RPMI8226 (cell line): Measurements from ENCODE around the gene FMR1.
A peak's percentile ranks its signal among the peaks of the same experiment; 100 is the strongest.

Experiments used
- DNase-seq: peaks from one replicate; pipeline ENCODE4 v3.0.0-alpha.2; 2015

The FMR1 gene

DNA sequence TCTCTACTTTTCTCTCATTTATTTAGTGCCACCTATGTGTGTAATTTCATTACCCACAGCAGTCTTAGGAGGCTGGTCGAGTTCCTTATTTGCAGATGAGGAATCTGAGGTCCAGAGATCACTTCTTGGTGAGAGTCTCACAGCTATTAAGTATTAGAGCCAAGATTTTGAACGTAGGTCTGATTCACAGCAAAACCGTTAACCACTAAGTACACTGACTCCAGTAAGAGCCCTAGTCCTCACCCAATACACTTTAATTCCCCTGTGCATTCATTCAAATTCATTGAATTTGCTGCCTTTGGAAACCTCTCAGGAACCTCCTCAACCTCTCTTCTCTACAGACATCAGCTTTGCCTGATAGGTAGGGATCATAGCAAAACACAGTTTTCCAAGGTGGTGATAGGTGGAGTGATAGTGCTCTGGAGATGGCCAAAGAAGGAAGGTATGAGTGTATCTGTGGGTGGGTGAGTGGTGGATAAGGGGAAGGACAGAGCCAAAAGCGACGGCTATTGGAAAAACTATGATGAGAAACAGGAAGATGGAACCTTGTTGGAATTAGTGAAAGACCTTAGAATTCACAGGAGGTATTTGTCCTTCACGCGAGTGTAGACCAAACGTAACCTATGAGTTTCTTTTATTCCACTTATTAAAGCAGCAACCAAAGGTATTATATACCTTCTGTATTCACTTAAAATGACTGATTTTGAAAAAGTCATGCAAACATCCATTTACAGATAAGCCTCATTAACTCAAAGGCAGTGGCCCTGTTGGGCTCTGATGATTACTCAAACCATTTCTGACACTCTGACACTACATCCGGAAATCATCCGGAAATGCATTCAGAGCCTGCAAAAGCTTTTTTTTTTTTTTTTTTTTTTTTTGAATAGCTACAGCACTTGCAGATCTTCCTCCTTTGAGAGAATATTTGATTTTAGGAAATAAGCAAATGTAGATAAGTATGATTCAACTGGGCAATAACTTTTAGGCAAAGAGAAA lies 6.3 kb downstream of the FMR1 start:
- DNase-seq = no peak

DNA sequence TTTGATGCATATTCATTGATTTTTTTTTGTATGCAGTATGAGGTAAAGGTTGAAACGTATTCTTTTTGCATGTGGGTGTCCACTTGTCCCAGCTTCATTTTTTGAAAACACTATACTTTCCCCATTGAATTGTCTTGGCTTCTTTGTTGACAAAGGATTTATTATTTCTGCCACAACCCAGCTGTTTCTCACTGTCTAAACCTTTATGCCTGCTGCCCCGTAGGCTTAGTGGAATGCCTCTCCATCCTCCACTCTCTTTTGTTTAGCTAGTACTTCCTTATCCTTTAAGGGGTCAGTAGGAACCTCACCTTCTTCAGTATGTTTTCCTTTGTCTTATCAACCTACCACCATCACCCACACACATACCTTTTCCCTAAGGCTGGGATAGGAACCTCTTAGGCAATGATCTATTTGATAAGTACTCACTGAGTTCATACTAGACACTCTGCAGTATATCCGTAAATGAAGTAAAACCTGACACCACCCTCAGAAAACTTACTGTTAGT lies 8.5 kb downstream of the FMR1 start:
- no peak for DNase-seq

DNA sequence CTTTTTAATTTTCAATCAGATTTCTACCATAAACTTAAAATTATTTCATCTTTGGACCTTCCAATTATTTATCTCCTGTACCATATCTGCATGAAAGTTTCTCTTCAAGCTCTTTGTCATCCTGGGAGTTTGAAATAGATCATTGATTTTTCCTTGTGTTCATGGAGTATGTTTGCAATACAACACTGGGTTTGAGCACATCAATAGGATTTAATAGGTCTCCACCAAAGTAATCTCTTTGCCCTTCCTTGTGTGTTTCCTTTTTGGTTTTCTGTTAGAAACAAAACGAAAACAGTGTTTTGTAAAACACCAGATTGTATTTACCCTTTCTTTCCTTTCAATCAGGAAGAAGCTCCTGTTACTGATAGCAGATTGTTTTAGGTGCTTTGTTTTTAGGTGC lies 11.9 kb downstream of the FMR1 start:
- no peak for DNase-seq

GRCh38 chrX:147927256-147927655 lies 15.5 kb downstream of the FMR1 start:
- no peak for DNase-seq

GRCh38 chrX:147933815-147934214 lies 22.1 kb downstream of the FMR1 start:
- no peak for DNase-seq

DNA sequence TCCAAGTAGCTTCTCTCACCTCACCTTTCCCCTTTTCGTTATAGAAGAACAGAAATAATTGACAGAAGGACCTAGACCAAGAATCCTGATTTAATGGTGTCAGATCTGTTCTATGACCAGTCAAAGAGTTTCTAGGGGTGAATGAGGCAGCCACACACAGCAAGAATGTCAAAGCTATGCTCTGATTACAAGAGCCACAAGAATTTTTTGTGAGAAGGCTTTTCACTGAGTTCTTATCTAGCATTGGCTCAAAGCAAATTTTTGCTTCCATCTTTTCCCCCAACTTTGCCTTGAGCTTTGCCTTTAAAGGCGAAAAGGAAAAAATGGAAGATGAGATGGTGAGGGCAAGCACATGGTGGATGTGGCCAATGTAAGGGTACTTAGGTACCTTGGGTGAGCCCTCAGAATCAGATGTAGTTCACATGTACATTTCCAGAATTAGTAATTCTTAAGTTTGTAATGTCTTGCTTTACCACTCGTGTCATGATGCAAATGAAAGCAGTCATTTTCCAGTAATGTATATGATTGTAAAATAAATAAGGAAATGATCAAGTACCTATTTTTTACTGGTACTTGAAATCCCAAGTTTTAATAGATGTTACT lies 23.5 kb downstream of the FMR1 start:
- no peak for DNase-seq

GRCh38 chrX:147945286-147945685 lies 33.6 kb downstream of the FMR1 start:
- no peak for DNase-seq

GRCh38 chrX:147948531-147948930 lies 36.8 kb downstream of the FMR1 start:
- no peak for DNase-seq

- DNase-seq = no peak
These were observed 38.6 kb downstream of the FMR1 start for GRCh38 chrX:147950352-147950751.

DNA sequence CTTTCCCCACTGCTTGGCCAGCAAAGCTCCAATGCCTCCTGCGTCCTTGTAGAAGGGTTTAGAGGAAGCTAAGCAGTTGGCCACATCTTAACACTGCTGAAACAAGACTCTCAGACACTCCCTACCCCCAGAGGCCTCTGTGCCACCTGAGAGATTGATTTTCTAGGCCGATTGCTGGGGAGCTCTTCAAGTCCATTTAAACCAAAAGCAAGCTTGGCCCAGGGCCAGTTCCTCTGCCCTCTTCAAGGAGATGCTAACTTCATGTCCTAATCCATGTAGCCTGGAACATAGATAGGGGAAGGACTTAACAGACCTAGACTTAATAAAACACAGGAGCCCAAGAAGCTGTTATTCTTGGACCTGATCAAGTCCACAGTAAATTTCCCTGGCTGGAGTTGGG lies 42.3 kb downstream of the FMR1 start:
- DNase-seq = no peak

- no peak for DNase-seq
These were observed 45.6 kb downstream of the FMR1 start for GRCh38 chrX:147957291-147957690.

DNA sequence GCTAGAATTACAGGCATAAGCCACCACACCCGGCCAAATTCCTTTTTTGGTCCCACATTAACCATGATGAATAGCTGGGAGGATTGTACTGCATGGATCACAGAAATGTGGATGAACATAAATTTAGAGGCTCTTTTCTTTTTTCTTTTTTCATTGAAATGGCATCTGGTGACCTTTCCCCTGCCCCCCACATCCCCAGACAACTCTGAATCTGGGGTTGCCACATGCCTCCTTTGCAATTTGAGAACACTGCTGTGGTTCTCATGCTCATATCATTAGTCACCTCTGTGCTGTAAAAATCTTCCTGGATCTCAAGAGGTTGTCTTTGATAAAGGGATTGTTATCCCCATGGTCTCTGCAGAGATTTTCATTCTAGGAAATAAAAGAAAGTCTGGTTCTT lies 46.6 kb downstream of the FMR1 start:
- no peak for DNase-seq

GRCh38 chrX:147960722-147961121 lies 49.0 kb downstream of the FMR1 start:
- DNase-seq = no peak

DNA sequence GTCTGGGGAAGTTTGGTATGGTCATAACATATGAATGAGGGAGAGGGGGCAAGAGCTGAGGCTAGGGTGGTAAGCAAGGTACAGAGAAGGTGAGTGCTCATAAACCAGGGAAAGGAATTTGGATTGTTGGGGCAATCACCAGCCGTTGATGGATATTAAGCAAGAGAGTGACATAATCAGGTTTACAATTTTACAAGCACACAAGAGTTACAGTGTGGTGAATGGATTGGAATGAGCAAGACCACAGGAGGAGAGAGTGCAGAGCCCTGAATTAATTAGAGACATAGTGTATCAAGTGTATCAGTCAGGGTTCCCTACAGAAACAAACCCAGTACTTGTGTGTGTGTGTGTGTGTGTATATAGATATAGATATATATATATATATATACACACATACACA lies 50.8 kb downstream of the FMR1 start:
- no peak for DNase-seq

DNA sequence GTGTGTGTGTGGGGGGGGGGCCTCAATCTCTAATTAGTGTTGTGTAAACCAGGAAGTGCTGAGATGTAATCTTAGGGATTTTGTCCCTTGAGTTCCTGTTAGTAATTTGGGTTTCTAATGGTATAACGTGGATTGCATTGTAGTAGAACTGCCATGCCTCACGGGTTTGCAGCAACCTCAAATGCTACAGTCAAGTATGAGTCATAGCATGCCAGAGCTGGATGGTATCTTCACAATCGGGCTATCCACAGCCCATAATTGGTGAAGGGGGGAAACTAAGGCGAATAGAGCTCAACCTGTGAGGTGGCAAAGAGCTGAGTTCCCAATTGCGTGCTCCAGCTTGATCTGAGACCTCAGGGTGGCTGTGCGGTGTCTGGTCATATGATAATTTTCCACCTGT lies 67.2 kb downstream of the FMR1 start:
- peak; percentile 3 for DNase-seq

- no peak for DNase-seq
These were observed 69.5 kb downstream of the FMR1 start, which contains the start of gene FMR1NB for GRCh38 chrX:147981038-147981752. Gene FMR1NB, plus strand, starts transcription at chrX:147981337. Its CDS starts 66 bp downstream, at chrX:147981403.
